CD4-positive, alpha-beta T cell treated with Interleukin-4 for 4 hours (primary cell): ENCODE results near the gene TAOK2.

Experiments
- DNase-seq: peaks from one replicate; pipeline ENCODE4 v3.0.0-alpha.2; 2020

TAOK2 gene

GRCh38 chr16:29988346-29989075 lies 14.8 kb downstream of the TAOK2 start:
- DNase-seq: no peak

- DNase-seq: no peak
These were observed 15.6 kb downstream of the TAOK2 start for GRCh38 chr16:29989111-29989858.

- no peak for DNase-seq
These were observed 16.4 kb downstream of the TAOK2 start for GRCh38 chr16:29990034-29990433.

GRCh38 chr16:29990883-29991570 lies 17.4 kb downstream of the TAOK2 start:
- no peak for DNase-seq

- DNase-seq: no peak
These were observed 17.9 kb downstream of the TAOK2 start for GRCh38 chr16:29991571-29991904.

GRCh38 chr16:29992344-29992967 lies 18.8 kb downstream of the TAOK2 start:
- no peak for DNase-seq

- no peak for DNase-seq
These were observed 19.7 kb downstream of the TAOK2 start for GRCh38 chr16:29993191-29993902.

- no peak for DNase-seq
These were observed 20.4 kb downstream of the TAOK2 start for GRCh38 chr16:29993903-29994599.

- DNase-seq: no peak
These were observed 21.1 kb downstream of the TAOK2 start for GRCh38 chr16:29994600-29995323.

- DNase-seq: peak; percentile 83
These were observed 21.7 kb downstream of the TAOK2 start, which contains the start of gene HIRIP3 for GRCh38 chr16:29995324-29995910. HIRIP3 (minus strand) TSS chr16:29995617; CDS start chr16:29995605, 12 bp downstream.

GRCh38 chr16:29995911-29996765 lies 22.5 kb downstream of the TAOK2 start, which contains the start of gene INO80E:
INO80E (plus strand) TSS chr16:29996241; CDS start chr16:29996311, 70 bp downstream.
- DNase-seq: peak; percentile 97

GRCh38 chr16:29996766-29997250 lies 23.1 kb downstream of the TAOK2 start:
- no peak for DNase-seq

GRCh38 chr16:29999605-30000004 lies 25.9 kb downstream of the TAOK2 start:
- DNase-seq: no peak

GRCh38 chr16:30000735-30001631 lies 27.3 kb downstream of the TAOK2 start:
- DNase-seq: no peak

GRCh38 chr16:30002614-30003346 lies 29.1 kb downstream of the TAOK2 start:
- DNase-seq: no peak

GRCh38 chr16:30003670-30004423 lies 30.2 kb downstream of the TAOK2 start:
- DNase-seq: no peak

- DNase-seq: no peak
These were observed 30.7 kb downstream of the TAOK2 start for GRCh38 chr16:30004424-30004776.
